HG03025 (cell line): ENCODE data around the gene TSSK2.

ENCODE experiments used
- ATAC-seq: cut with Tn5 transposase; IDR thresholded peaks from one replicate; pipeline ENCODE4 v1.9.1; 2021; ENCODE audit warnings: mild to moderate bottlenecking, moderate library complexity; ENCODE audit not compliant: unreplicated experiment, low FRiP score

The TSSK2 gene

GRCh38 chr22:19166421-19166820, 35.3 kb downstream of the TSSK2 start:
- ATAC-seq, result no peak

GRCh38 chr22:19167106-19167869, 36.2 kb downstream of the TSSK2 start:
- ATAC-seq, result no peak

- ATAC-seq, result no peak
These were observed 37.2 kb downstream of the TSSK2 start for GRCh38 chr22:19168088-19168890.

- no peak for ATAC-seq
These were observed 38.2 kb downstream of the TSSK2 start for GRCh38 chr22:19169002-19169946.

- ATAC-seq, result no peak
These were observed 38.8 kb downstream of the TSSK2 start for GRCh38 chr22:19169947-19170318.

- no peak for ATAC-seq
These were observed 41.3 kb downstream of the TSSK2 start for GRCh38 chr22:19172213-19173046.

- ATAC-seq, result no peak
These were observed 42.2 kb downstream of the TSSK2 start for GRCh38 chr22:19173047-19174035.

GRCh38 chr22:19174106-19175025, 43.3 kb downstream of the TSSK2 start:
- no peak for ATAC-seq

- ATAC-seq, result no peak
These were observed 44.0 kb downstream of the TSSK2 start for GRCh38 chr22:19175026-19175601.

- ATAC-seq, result no peak
These were observed 44.6 kb downstream of the TSSK2 start for GRCh38 chr22:19175602-19176174.

- ATAC-seq, result no peak
These were observed 45.1 kb downstream of the TSSK2 start for GRCh38 chr22:19176175-19176643.

- no peak for ATAC-seq
These were observed 45.6 kb downstream of the TSSK2 start for GRCh38 chr22:19176732-19177131.

- no peak for ATAC-seq
These were observed 46.3 kb downstream of the TSSK2 start for GRCh38 chr22:19177164-19178064.

- peak; percentile 16 for ATAC-seq
These were observed 47.1 kb downstream of the TSSK2 start for GRCh38 chr22:19178065-19178656.
